Activated CD4-positive, alpha-beta T cell treated with anti-CD3 and anti-CD28 coated beads for 24 hours (primary cell): ENCODE measurements around the gene SCYL3.
"Not testable (repeated sequence)": the region's sequence is repeated elsewhere in the genome, so short reads cannot be mapped to it uniquely, and the experiment has no call there.

Experiments used
- DNase-seq, 2 donors: peaks; one replicate each; pipeline ENCODE4 v3.0.0-alpha.2; 2020; ENCODE audit warnings: low read depth in 2 of 2

SCYL3 gene

GRCh38 chr1:169869426-169869825 is 24.3 kb downstream of the SCYL3 start:
- DNase-seq, result no peak

- DNase-seq, result no peak
Observed at GRCh38 chr1:169868978-169869377, 24.7 kb downstream of the SCYL3 start.

GRCh38 chr1:169867012-169867675 is 26.6 kb downstream of the SCYL3 start:
- DNase-seq, result no peak

- DNase-seq, result no peak
Observed at GRCh38 chr1:169866577-169866976, 27.1 kb downstream of the SCYL3 start.

- DNase-seq, result not testable (repeated sequence)
Observed at GRCh38 chr1:169864531-169864930, 29.2 kb downstream of the SCYL3 start.

- no peak for DNase-seq
Observed at GRCh38 chr1:169860750-169861149, 32.9 kb downstream of the SCYL3 start.

- DNase-seq, result no peak
Observed at GRCh38 chr1:169860187-169860586, 33.5 kb downstream of the SCYL3 start.

GRCh38 chr1:169859001-169859400 is 34.7 kb downstream of the SCYL3 start:
- no peak for DNase-seq

GRCh38 chr1:169858467-169858866 is 35.2 kb downstream of the SCYL3 start:
- no peak for DNase-seq

GRCh38 chr1:169853341-169853740 is 40.4 kb downstream of the SCYL3 start:
- no peak for DNase-seq

GRCh38 chr1:169849346-169850022 is 44.2 kb downstream of the SCYL3 start:
- DNase-seq, result no peak

GRCh38 chr1:169848456-169848855 is 45.2 kb downstream of the SCYL3 start:
- DNase-seq, result no peak

GRCh38 chr1:169844941-169845608 is 48.6 kb downstream of the SCYL3 start:
- DNase-seq, result no peak

- no peak for DNase-seq
Observed at GRCh38 chr1:169838942-169839341, 54.8 kb downstream of the SCYL3 start.

- DNase-seq, result no peak
Observed at GRCh38 chr1:169836198-169836597, 57.5 kb downstream of the SCYL3 start.

GRCh38 chr1:169835647-169836046 is 58.0 kb downstream of the SCYL3 start:
- DNase-seq, result no peak

- no peak for DNase-seq
Observed at GRCh38 chr1:169834869-169835268, 58.8 kb downstream of the SCYL3 start.

- DNase-seq, result no peak
Observed at GRCh38 chr1:169833179-169833901, 60.4 kb downstream of the SCYL3 start.

- no peak for DNase-seq
Observed at GRCh38 chr1:169829671-169830070, 64.0 kb downstream of the SCYL3 start.

- DNase-seq, result no peak
Observed at GRCh38 chr1:169824153-169824552, 69.5 kb downstream of the SCYL3 start.

GRCh38 chr1:169821500-169821899 is 72.2 kb downstream of the SCYL3 start:
- DNase-seq, result no peak

- no peak for DNase-seq
Observed at GRCh38 chr1:169816617-169817016, 77.1 kb downstream of the SCYL3 start.
